OCI-LY7 (cell line): Measurements from ENCODE around the gene IL25. TPM values are rescaled to one million over a fixed set of nuclear protein-coding genes. Genes with fewer than 3 reads are reported as not detected.

ENCODE experiments used
- BruUV-seq: library from RNA; stranded (reverse); fragments of 400-500 nt; replicated peaks from 2 replicates; lab custom pipeline; 2021; lab: Mats Ljungman, UMichigan
- CTCF ChIA-PET: fragments of 300-600 bp; sonication (Branson Sonifier 250); formaldehyde crosslinking; loops from one replicate; lab custom pipeline; 2022; ENCODE audit warnings: antibody characterized with exemption; ENCODE audit not compliant: unreplicated experiment; lab: Charles Lee
- POLR2A ChIA-PET: fragments of 300-600 bp; sonication (Branson Sonifier 250); formaldehyde crosslinking; loops from one replicate; lab custom pipeline; 2022; ENCODE audit warnings: antibody characterized with exemption; lab: Charles Lee
- DNase-seq: peaks from one replicate; pipeline ENCODE4 v3.0.0-alpha.2; 2015; ENCODE audit warnings: low spot score
- H2AFZ ChIP-seq: fragments of 200-600 bp; sonication (generic), shearing (Covaris generic); 2 replicates; pipeline ENCODE4 v1.6.1; 2014; ENCODE audit warnings: mild to moderate bottlenecking, antibody characterized with exemption, low read length, moderate library complexity
- H3K27ac ChIP-seq: fragments of 200-600 bp; sonication (generic); 2 replicates; pipeline ENCODE4 v1.5.1; 2014; ENCODE audit warnings: mixed run types, low read depth, mild to moderate bottlenecking, moderate library complexity, low read length, inconsistent platforms; ENCODE audit not compliant: poor library complexity, severe bottlenecking
- H3K36me3 ChIP-seq: fragments of 200-600 bp; sonication (generic); 2 replicates; pipeline ENCODE4 v1.6.1; 2014; ENCODE audit warnings: mild to moderate bottlenecking, antibody characterized with exemption, low read length, moderate library complexity, mixed read lengths; ENCODE audit not compliant: insufficient read depth
- H3K4me1 ChIP-seq: fragments of 200-600 bp; sonication (generic); 2 replicates; pipeline ENCODE4 v1.5.1; 2014; ENCODE audit warnings: mild to moderate bottlenecking, low read length; ENCODE audit not compliant: insufficient read depth, poor library complexity, severe bottlenecking
- H3K4me2 ChIP-seq: fragments of 200-600 bp; sonication (generic); 2 replicates; pipeline ENCODE4 v1.6.1; 2014; ENCODE audit warnings: mild to moderate bottlenecking, low read length
- H3K4me3 ChIP-seq: fragments of 200-600 bp; sonication (generic); 2 replicates; pipeline ENCODE4 v1.5.1; 2014; ENCODE audit warnings: mild to moderate bottlenecking, low read depth, low read length; ENCODE audit not compliant: poor library complexity, severe bottlenecking
- H3K79me2 ChIP-seq: fragments of 200-600 bp; sonication (generic); 2 replicates; pipeline ENCODE4 v1.6.1; 2016; ENCODE audit warnings: low read depth, mild to moderate bottlenecking, low read length, moderate library complexity, mixed read lengths; ENCODE audit not compliant: insufficient read depth
- H3K9me2 ChIP-seq: fragments of 200-600 bp; sonication (generic); 2 replicates; pipeline ENCODE4 v1.6.1; 2016; ENCODE audit warnings: mild to moderate bottlenecking, low read length, mixed read lengths; ENCODE audit not compliant: insufficient read depth
- H3K9me3 ChIP-seq: fragments of 200-600 bp; sonication (generic); 2 replicates; pipeline ENCODE4 v1.6.1; 2014; ENCODE audit warnings: mild to moderate bottlenecking, mixed run types, low read length, mixed read lengths
- H4K20me1 ChIP-seq: fragments of 200-600 bp; sonication (generic); 2 replicates; pipeline ENCODE4 v1.6.1; 2014; ENCODE audit warnings: mild to moderate bottlenecking, antibody characterized with exemption, low read length, moderate library complexity, mixed read lengths; ENCODE audit not compliant: insufficient read depth
- EZH2phosphoT487 ChIP-seq: fragments of 200-600 bp; sonication (generic); IDR thresholded peaks from 2 replicates; pipeline ENCODE4 v1.6.1; 2018; ENCODE audit warnings: low read depth, borderline replicate concordance, mild to moderate bottlenecking, mixed run types, antibody characterized with exemption, low read length, moderate library complexity, mixed read lengths
- intact Hi-C: fragments of 100-400 bp; cut with micrococcal nuclease; formaldehyde crosslinking; loops from one replicate; pipeline ENCODE4 v1.10.0; 2022; ENCODE audit not compliant: unreplicated experiment
- total RNA-seq, 2 experiments: library from RNA; depleted of rRNA in 1 of 2; stranded (reverse); fragments of >200 nt in 1 of 2; shearing (Covaris generic) in 1 of 2; gene quantifications; 2 replicates each; pipeline ENCODE4 v1.2.3, GENCODE V29; 2014 to 2022
- TF ChIP-seq, protein P1 (sequence below): fragments of 200-600 bp; sonication (generic); conservative IDR thresholded peaks from 2 replicates; pipeline ENCODE4 v1.5.1; 2014; ENCODE audit warnings: mild to moderate bottlenecking, antibody characterized with exemption, low read length, moderate library complexity, mixed read lengths

The IL25 gene
- total RNA-seq, 2 experiments from 2014 or later = not detected

DNA sequence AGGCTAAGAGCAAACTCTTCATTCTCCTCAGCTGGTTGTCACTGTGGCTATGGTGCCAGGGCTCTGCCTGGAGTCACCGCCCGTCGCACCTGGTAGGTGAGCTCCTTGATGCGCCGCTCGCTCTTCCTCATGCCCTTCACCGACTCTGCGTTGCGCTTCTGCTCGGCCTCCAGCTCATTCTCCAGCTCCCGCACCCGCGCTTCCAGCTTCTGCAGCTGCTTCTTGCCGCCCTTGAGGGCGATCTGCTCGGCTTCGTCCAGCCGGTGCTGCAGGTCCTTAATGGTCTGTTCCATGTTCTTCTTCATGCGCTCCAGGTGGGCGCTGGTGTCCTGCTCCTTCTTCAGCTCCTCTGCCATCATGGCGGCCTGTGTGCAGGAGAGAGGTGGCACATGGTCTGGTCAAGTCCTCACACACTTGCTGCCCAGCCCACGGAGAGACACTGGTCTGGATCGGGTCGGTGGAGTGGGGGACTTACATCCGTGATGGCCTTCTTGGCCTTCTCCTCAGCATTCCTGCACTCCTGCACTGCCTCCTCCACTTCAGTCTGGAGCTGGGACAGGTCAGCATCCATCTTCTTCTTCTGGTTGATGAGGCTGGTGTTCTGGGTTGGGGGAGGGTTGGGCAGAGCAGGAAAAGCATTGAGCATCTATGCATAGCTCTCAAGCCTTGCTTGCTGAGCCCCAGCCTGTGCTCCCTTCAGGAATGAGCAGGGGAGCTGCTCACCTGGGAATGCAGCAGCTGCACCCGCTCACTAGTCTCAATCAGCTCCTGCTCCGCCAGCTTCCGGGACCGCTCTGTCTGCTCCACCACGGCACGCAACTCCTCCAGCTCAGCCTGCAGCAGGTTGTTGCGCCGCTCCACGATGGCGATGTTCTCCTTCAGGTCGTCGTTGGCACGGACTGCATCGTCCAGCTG lies 42.6 kb downstream of the IL25 start:
- no TSS peak for BruUV-seq

DNA sequence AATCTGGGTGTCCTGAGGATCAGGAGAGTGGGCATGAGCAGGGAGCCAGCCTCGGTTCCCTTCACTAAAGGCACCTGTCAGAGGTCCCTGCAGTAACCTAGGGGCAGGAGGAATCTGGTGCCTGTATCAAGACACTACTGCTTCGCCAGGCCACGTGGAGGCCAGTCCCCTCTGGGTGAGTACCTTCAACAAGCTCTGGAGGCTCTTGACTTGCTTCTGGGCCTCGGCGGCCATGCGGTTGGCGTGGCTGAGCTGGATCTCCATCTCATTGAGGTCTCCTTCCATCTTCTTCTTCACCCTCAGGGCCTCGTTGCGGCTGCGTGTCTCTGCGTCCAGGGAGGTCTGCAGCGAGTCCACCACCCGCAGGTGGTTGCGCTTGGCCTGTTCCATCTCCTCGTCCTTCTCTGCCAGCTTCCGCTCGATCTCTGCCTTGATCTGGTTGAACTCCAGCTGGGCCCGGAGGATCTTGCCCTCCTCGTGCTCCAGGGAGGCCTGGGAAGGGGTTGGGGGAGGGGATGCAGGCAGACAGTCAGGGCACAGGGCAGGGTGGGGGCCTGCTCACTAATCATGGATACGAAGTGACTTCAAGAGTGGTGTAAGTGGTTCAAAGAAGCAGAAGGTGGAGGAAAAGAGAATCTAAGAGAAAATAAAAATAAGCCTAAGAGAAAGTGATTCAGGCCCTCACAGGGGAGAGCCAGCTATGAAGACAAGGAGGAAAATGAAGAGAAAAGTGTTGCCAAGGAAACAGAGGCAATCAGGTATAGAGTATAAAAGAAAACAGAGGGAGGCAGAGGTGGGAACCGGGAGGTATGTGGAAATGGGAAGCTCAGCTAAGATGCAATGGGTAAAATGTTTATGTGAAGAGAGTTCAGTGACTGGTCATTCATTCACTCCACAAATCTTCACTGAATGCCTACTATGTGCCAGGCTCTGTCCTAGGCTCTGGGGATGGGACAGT lies 43.5 kb downstream of the IL25 start:
- no TSS peak for BruUV-seq

More for the DNA sequence above, 42.6 kb downstream of the IL25 start:
- no peaks in the 10 kb centered on the region for H3K79me2 ChIP-seq
- ChIA-PET POLR2A (no interaction called here), CTCF (no interaction called here)
- no peak overlapping the region for H2AFZ ChIP-seq
- H3K36me3 ChIP-seq = no peaks in the 10 kb centered on the region
- no peak overlapping the region for H3K27ac ChIP-seq
- H4K20me1 ChIP-seq = no peaks in the 10 kb centered on the region
- H3K4me3 ChIP-seq = no peak overlapping the region
- no peak for DNase-seq
- no peaks in the 10 kb centered on the region for H3K4me1 ChIP-seq
- TF ChIP-seq, protein P1, sequence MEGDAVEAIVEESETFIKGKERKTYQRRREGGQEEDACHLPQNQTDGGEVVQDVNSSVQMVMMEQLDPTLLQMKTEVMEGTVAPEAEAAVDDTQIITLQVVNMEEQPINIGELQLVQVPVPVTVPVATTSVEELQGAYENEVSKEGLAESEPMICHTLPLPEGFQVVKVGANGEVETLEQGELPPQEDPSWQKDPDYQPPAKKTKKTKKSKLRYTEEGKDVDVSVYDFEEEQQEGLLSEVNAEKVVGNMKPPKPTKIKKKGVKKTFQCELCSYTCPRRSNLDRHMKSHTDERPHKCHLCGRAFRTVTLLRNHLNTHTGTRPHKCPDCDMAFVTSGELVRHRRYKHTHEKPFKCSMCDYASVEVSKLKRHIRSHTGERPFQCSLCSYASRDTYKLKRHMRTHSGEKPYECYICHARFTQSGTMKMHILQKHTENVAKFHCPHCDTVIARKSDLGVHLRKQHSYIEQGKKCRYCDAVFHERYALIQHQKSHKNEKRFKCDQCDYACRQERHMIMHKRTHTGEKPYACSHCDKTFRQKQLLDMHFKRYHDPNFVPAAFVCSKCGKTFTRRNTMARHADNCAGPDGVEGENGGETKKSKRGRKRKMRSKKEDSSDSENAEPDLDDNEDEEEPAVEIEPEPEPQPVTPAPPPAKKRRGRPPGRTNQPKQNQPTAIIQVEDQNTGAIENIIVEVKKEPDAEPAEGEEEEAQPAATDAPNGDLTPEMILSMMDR = no peak
- no peak for TF ChIP-seq EZH2phosphoT487
- H3K9me3 ChIP-seq = no peaks in the 10 kb centered on the region
- H3K4me2 ChIP-seq = no peak overlapping the region
- no peaks in the 10 kb centered on the region for H3K9me2 ChIP-seq
- intact Hi-C loops = no loop called here

More for the DNA sequence above, 43.5 kb downstream of the IL25 start:
- no peaks in the 10 kb centered on the region for H3K9me2 ChIP-seq
- no peak overlapping the region for H3K4me2 ChIP-seq
- no peaks in the 10 kb centered on the region for H3K9me3 ChIP-seq
- intact Hi-C loops = no loop called here
- DNase-seq = no peak
- H3K27ac ChIP-seq = no peak overlapping the region
- no peak overlapping the region for H3K4me3 ChIP-seq
- no peaks in the 10 kb centered on the region for H3K4me1 ChIP-seq
- no peaks in the 10 kb centered on the region for H4K20me1 ChIP-seq
- H3K36me3 ChIP-seq = no peaks in the 10 kb centered on the region
- ChIA-PET CTCF (no interaction called here), POLR2A (no interaction called here)
- TF ChIP-seq, protein P1 = no peak
- no peak for TF ChIP-seq EZH2phosphoT487
- H2AFZ ChIP-seq = no peak overlapping the region
- no peaks in the 10 kb centered on the region for H3K79me2 ChIP-seq
